Measurements from ENCODE around the gene GP1BB. TPM values are rescaled to one million over a fixed set of nuclear protein-coding genes. Genes with fewer than 3 reads are reported as not detected.
"Not testable (repeated sequence)": the region's sequence is repeated elsewhere in the genome, so short reads cannot be mapped to it uniquely, and the experiment has no call there.

The GP1BB gene
- 1 to 10 TPM in 2 of 3 donors, under 1 TPM in 1; 0.63 to 3.6 (median 1.7) TPM for polyA plus RNA-seq

GRCh38 chr22:19723232-19723982 is at the start of gene GP1BB:
Gene GP1BB, plus strand, starts transcription at chr22:19723539. Its CDS starts 31 bp downstream, at chr22:19723570.
- H3K27ac ChIP-seq (ENCODE audit: low read depth, low read length) = no peak within 1 kb of the TSS
- 11 to 31% (median 24%) methylated on average over 60 to 80 of the region's 80 CpGs for WGBS, 3 donors

GRCh38 chr22:19673660-19674059 is 49.7 kb upstream of the GP1BB start:
- no peak overlapping the region for H3K27ac ChIP-seq (ENCODE audit: low read depth, low read length)
- 66 to 86% (median 81%) methylated on average over 4 of the region's 4 CpGs for WGBS, 3 donors

- no peak overlapping the region for H3K27ac ChIP-seq (ENCODE audit: low read depth, low read length)
- WGBS, 3 donors = 69 to 71% (median 70%) methylated on average over 11 of the region's 11 CpGs
These were observed 49.0 kb upstream of the GP1BB start for GRCh38 chr22:19674129-19674928.

- 46 to 77% (median 73%) methylated on average over 10 of the region's 10 CpGs for WGBS, 3 donors
- no peak overlapping the region for H3K27ac ChIP-seq (ENCODE audit: low read depth, low read length)
These were observed 48.4 kb upstream of the GP1BB start for GRCh38 chr22:19674929-19675253.

- 81 to 96% (median 94%) methylated on average over 7 of the region's 7 CpGs for WGBS, 3 donors
- H3K27ac ChIP-seq (ENCODE audit: low read depth, low read length) = no peak overlapping the region
These were observed 47.9 kb upstream of the GP1BB start for GRCh38 chr22:19675428-19675827.

- 80 to 88% (median 88%) methylated on average over 1 of the region's 1 CpG for WGBS, 3 donors
- not testable (repeated sequence) for H3K27ac ChIP-seq (ENCODE audit: low read depth, low read length)
These were observed 46.9 kb upstream of the GP1BB start for GRCh38 chr22:19676437-19676836.

- WGBS, 3 donors = 58 to 73% (median 68%) methylated on average over 11 of the region's 11 CpGs
- no peak overlapping the region for H3K27ac ChIP-seq (ENCODE audit: low read depth, low read length)
These were observed 44.3 kb upstream of the GP1BB start for GRCh38 chr22:19678949-19679521.

GRCh38 chr22:19679522-19680101 is 43.7 kb upstream of the GP1BB start:
- 25 to 36% (median 29%) methylated on average over 14 of the region's 14 CpGs for WGBS, 3 donors
- H3K27ac ChIP-seq (ENCODE audit: low read depth, low read length) = no peak overlapping the region

GRCh38 chr22:19680287-19680881 is 43.0 kb upstream of the GP1BB start:
- 77 to 92% (median 89%) methylated on average over 16 of the region's 16 CpGs for WGBS, 3 donors
- H3K27ac ChIP-seq (ENCODE audit: low read depth, low read length) = no peak overlapping the region

- WGBS, 3 donors = 78 to 88% (median 80%) methylated on average over 11 of the region's 11 CpGs
These were observed 42.2 kb upstream of the GP1BB start for GRCh38 chr22:19680911-19681862.

GRCh38 chr22:19681863-19682245 is 41.5 kb upstream of the GP1BB start:
- WGBS, 3 donors = 77 to 89% (median 81%) methylated on average over 6 of the region's 6 CpGs

More at GRCh38 chr22:19680911-19681862, 42.2 kb upstream of the GP1BB start:
- no peak overlapping the region for H3K27ac ChIP-seq (ENCODE audit: low read depth, low read length)

GRCh38 chr22:19686946-19687345 is 36.4 kb upstream of the GP1BB start:
- H3K27ac ChIP-seq (ENCODE audit: low read depth, low read length) = no peak overlapping the region
- 64 to 92% (median 73%) methylated on average over 7 of the region's 7 CpGs for WGBS, 3 donors

More at GRCh38 chr22:19681863-19682245, 41.5 kb upstream of the GP1BB start:
- no peak overlapping the region for H3K27ac ChIP-seq (ENCODE audit: low read depth, low read length)

- WGBS, 3 donors = 41 to 50% (median 45%) methylated on average over 22 of the region's 22 CpGs
- H3K27ac ChIP-seq (ENCODE audit: low read depth, low read length) = no peak overlapping the region
These were observed 35.6 kb upstream of the GP1BB start for GRCh38 chr22:19687561-19688300.

- 49 to 75% (median 52%) methylated on average over 21 of the region's 21 CpGs for WGBS, 3 donors
- no peak overlapping the region for H3K27ac ChIP-seq (ENCODE audit: low read depth, low read length)
These were observed 34.7 kb upstream of the GP1BB start for GRCh38 chr22:19688301-19689290.

- WGBS, 3 donors = 63 to 74% (median 70%) methylated on average over 15 of the region's 15 CpGs
- H3K27ac ChIP-seq (ENCODE audit: low read depth, low read length) = no peak overlapping the region
These were observed 33.9 kb upstream of the GP1BB start for GRCh38 chr22:19689408-19689807.

Measured in adipose tissue (tissue), 3 donors.